ENCODE results near the gene RGS12. TPM values are rescaled to one million over a fixed set of nuclear protein-coding genes. Genes with fewer than 3 reads are reported as not detected.

The RGS12 gene
- total RNA-seq, 1 experiment from 2014 or later, result 4.7 TPM

DNA sequence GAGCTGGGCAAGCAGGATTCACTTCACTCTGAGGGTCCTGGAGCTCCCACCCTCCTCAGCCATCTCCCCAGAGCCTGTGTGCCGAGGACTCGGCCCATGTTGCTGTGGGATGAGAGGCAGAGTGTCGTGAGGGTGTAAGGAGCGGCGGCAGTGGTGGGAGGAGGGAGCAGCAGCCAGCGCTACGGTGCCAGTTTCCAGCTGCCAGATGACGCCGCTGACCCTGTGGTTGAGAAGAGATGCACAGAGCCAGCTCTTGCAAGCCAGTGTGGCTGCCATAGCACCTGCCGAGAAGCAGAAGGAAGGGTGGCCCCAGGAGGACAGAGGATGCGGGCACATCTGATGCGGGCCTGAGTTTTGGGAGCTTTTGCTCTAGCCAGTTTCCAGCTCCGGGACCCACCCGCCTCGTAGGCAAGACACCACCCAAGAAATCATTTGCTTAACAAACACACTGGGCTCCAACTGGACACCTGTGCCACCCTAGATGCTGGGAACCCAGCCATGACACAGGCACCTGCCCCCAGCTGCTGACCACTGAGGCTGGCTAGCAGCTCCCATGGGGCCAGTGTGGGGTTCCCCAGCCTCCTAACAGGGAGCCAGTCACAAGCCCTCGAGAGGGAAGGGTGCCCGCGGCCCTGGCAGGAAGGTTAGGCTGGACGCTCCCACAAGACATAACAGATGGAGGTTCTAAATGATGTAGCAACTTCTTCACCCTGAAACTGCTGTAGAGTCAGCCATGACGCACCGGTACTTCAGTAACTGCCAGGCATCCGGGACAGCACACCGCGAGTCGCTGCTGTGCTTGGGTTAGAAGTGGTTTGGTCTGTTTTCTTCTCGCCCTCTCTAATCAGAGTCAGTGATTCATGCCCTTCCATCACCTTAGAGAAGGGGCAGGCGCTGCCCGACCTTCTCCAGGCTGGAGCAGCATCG, 35.0 kb upstream of the RGS12 start:
- H4K20me1 ChIP-seq (ENCODE audit: insufficient read depth, low read depth, low read length), result no peaks in the 10 kb centered on the region
- no peak overlapping the region for H3K9ac ChIP-seq (ENCODE audit: low read length)
- no peak for DNase-seq
- no peak overlapping the region for H3K27ac ChIP-seq (ENCODE audit: low read length)
- no peaks in the 10 kb centered on the region for H3K79me2 ChIP-seq (ENCODE audit: low read length)
- peaks cover 11% of the 10 kb centered on the region for H3K4me1 ChIP-seq (ENCODE audit: low read length)
- H3K36me3 ChIP-seq (ENCODE audit: insufficient read depth, low read length), result no peaks in the 10 kb centered on the region
- H3K9me2 ChIP-seq (replicated peaks; ENCODE audit: insufficient read depth, low read length), result no peaks in the 10 kb centered on the region
- H3K27me3 ChIP-seq (ENCODE audit: low read length), result no peaks in the 10 kb centered on the region
- no peaks in the 10 kb centered on the region for H3K9me3 ChIP-seq (ENCODE audit: low read length)
- H3K4me3 ChIP-seq (ENCODE audit: low read length), result no peak overlapping the region
- H2AFZ ChIP-seq (ENCODE audit: low read length), result no peak overlapping the region
- H3K4me2 ChIP-seq (ENCODE audit: low read depth, low read length, poor library complexity, severe bottlenecking), result no peak overlapping the region

DNA sequence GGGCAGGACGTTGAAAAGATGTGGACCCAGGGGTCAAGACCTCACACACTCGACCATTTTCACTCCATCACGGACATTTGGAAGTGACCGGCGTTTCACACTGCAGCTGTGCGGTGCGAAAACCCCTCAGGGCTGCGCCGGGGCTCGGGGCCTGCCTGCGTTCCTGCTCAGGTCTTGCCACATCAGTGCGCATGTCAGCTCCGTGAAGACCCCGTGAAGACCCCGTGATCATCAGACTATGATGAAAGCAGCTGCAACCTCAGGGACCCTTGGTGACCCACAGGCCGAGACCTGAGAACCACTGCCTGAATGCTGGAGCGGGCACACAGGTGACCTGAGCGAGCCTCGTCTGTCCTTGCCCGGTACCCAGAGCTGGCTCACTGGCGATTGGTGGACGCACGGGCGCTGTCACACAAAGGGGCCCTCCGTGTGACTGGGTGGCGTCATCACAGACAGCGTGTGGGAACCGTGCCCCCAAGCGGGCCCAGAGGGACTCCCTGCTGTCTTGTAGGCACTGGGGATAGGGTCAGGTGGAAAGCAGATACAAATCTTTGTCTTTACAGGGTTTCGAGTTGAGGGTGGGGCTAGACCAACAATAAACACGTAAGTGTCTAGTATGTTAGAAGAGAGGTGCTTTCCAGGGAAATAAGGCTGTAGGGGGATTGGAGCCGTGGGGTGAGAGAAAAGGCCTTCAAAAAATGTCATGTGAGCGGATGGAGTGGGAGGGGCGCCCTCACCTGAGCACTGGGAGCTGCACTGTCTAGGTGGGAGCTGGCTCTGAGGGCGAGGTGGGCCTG, 31.2 kb upstream of the RGS12 start:
- H3K9ac ChIP-seq (ENCODE audit: low read length), result no peak overlapping the region
- H3K9me3 ChIP-seq (ENCODE audit: low read length), result no peaks in the 10 kb centered on the region
- H3K36me3 ChIP-seq (ENCODE audit: insufficient read depth, low read length), result no peaks in the 10 kb centered on the region
- H2AFZ ChIP-seq (ENCODE audit: low read length), result no peak overlapping the region
- DNase-seq, result no peak
- no peaks in the 10 kb centered on the region for H3K27me3 ChIP-seq (ENCODE audit: low read length)
- H3K27ac ChIP-seq (ENCODE audit: low read length), result no peak overlapping the region
- no peak overlapping the region for H3K4me3 ChIP-seq (ENCODE audit: low read length)
- no peak overlapping the region for H3K4me2 ChIP-seq (ENCODE audit: low read depth, low read length, poor library complexity, severe bottlenecking)
- H3K4me1 ChIP-seq (ENCODE audit: low read length), result peaks cover 11% of the 10 kb centered on the region
- no peaks in the 10 kb centered on the region for H3K79me2 ChIP-seq (ENCODE audit: low read length)
- no peaks in the 10 kb centered on the region for H4K20me1 ChIP-seq (ENCODE audit: insufficient read depth, low read depth, low read length)
- no peaks in the 10 kb centered on the region for H3K9me2 ChIP-seq (replicated peaks; ENCODE audit: insufficient read depth, low read length)

DNA sequence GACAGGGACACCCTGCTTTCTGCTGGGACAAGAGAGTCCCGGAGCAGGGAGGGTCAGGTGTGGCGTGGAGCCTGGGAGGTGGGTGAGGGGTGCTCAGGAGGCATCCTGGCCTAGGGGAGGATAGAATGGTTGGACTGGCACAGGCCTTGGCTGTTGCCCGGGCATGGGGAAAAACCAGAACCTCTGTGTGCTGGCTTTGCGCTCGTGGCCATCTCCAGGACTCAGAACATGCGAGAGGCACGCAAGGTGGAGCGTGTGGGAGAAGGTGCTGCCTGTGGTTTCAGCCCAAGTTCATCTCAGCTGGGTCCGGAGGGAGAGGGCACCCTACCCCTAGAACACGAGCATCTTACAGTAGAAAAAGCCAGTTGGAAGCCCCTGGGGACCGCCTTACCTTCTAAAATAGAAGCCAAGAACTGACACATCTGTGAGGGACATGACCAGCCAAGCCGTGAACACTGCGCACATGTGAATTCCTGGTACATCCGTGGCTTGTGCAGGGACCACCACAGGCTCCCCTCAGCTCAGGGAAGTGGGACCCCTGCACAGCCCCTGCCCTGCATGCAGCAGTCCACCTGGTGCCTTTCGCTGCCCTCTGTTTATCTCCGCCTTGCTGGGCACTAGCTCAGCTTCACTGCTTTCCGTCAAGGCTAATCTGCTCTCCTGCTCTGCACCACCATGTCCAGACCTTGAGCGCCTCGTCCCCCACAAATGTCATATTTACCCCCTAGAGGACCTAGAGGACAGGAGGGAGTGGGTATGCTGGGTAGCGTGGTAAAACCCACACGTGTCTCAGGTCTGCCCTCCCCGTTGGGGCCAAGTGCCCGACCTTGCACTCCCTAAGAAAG, 30.4 kb upstream of the RGS12 start:
- no peaks in the 10 kb centered on the region for H3K9me3 ChIP-seq (ENCODE audit: low read length)
- no peaks in the 10 kb centered on the region for H3K9me2 ChIP-seq (replicated peaks; ENCODE audit: insufficient read depth, low read length)
- no peaks in the 10 kb centered on the region for H3K36me3 ChIP-seq (ENCODE audit: insufficient read depth, low read length)
- peaks cover 3% of the 10 kb centered on the region for H3K4me1 ChIP-seq (ENCODE audit: low read length)
- H3K27me3 ChIP-seq (ENCODE audit: low read length), result no peaks in the 10 kb centered on the region
- H3K9ac ChIP-seq (ENCODE audit: low read length), result no peak overlapping the region
- no peak overlapping the region for H3K27ac ChIP-seq (ENCODE audit: low read length)
- H2AFZ ChIP-seq (ENCODE audit: low read length), result no peak overlapping the region
- no peak for DNase-seq
- no peak overlapping the region for H3K4me2 ChIP-seq (ENCODE audit: low read depth, low read length, poor library complexity, severe bottlenecking)
- H3K79me2 ChIP-seq (ENCODE audit: low read length), result no peaks in the 10 kb centered on the region
- no peak overlapping the region for H3K4me3 ChIP-seq (ENCODE audit: low read length)
- no peaks in the 10 kb centered on the region for H4K20me1 ChIP-seq (ENCODE audit: insufficient read depth, low read depth, low read length)

DNA sequence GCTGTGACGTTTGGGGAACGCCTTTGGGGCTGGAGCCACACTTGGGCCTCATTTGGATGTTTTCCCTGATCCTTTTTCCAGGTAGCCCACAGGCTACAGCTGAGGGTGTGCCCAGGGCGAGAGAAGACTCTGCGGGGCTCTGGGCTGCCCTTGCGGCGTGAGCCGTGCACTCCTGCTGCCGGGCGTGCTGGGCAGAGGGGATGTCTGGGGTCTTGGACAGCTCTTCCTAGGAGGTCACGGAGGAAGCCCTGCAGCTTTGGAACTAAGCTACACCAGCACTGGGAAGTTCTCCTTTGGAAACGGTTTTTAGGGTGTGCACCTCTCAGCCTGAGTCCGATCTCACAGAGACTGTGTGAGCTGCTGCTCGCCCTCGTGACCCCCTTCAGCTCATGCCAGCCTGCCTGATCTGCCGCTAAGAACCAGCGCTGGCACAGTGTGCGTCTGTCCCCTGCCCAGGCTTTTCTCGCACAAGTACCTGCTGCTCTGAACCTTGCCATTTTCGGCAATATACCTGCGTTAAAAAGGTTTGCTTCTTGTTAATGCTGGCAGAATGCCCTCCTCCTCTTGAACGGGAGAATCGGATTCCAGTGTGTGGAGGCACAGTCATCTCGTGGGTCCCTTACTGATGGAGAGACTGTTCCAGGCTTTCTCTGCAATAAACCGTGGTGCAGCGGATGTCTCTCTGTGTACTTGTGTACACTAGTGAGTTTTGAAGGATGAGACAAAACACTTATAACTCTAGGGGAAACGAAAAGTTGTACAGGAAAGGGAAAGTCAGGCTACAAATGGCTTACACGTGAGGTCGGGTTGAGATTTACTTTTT, 29.6 kb upstream of the RGS12 start:
- no peaks in the 10 kb centered on the region for H3K9me3 ChIP-seq (ENCODE audit: low read length)
- no peaks in the 10 kb centered on the region for H4K20me1 ChIP-seq (ENCODE audit: insufficient read depth, low read depth, low read length)
- no peak overlapping the region for H3K27ac ChIP-seq (ENCODE audit: low read length)
- H2AFZ ChIP-seq (ENCODE audit: low read length), result no peak overlapping the region
- no peaks in the 10 kb centered on the region for H3K9me2 ChIP-seq (replicated peaks; ENCODE audit: insufficient read depth, low read length)
- no peaks in the 10 kb centered on the region for H3K36me3 ChIP-seq (ENCODE audit: insufficient read depth, low read length)
- H3K27me3 ChIP-seq (ENCODE audit: low read length), result no peaks in the 10 kb centered on the region
- H3K9ac ChIP-seq (ENCODE audit: low read length), result no peak overlapping the region
- H3K4me2 ChIP-seq (ENCODE audit: low read depth, low read length, poor library complexity, severe bottlenecking), result no peak overlapping the region
- H3K79me2 ChIP-seq (ENCODE audit: low read length), result no peaks in the 10 kb centered on the region
- no peak overlapping the region for H3K4me3 ChIP-seq (ENCODE audit: low read length)
- DNase-seq, result no peak
- H3K4me1 ChIP-seq (ENCODE audit: low read length), result no peaks in the 10 kb centered on the region

DNA sequence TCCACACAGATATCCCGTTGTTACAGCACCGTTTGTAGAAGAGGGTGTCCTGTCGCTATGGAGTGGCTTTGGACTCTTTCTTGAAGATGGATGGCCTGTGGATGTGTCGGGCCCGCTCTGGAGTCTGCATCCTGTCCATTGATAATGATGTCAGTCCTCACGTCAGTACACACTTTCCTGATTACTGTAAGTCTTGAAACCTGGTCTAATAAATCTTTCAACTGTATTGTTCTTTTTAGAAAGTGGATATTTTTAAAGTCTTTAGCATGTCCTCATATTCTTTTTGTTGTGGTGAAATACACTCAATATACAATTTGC, 29.0 kb upstream of the RGS12 start:
- H3K4me1 ChIP-seq (ENCODE audit: low read length), result no peaks in the 10 kb centered on the region
- DNase-seq, result no peak
- H2AFZ ChIP-seq (ENCODE audit: low read length), result no peak overlapping the region
- H3K9me2 ChIP-seq (replicated peaks; ENCODE audit: insufficient read depth, low read length), result no peaks in the 10 kb centered on the region
- H3K27ac ChIP-seq (ENCODE audit: low read length), result no peak overlapping the region
- H3K79me2 ChIP-seq (ENCODE audit: low read length), result no peaks in the 10 kb centered on the region
- H3K27me3 ChIP-seq (ENCODE audit: low read length), result no peaks in the 10 kb centered on the region
- no peaks in the 10 kb centered on the region for H3K36me3 ChIP-seq (ENCODE audit: insufficient read depth, low read length)
- no peaks in the 10 kb centered on the region for H3K9me3 ChIP-seq (ENCODE audit: low read length)
- H3K4me3 ChIP-seq (ENCODE audit: low read length), result no peak overlapping the region
- no peak overlapping the region for H3K9ac ChIP-seq (ENCODE audit: low read length)
- no peak overlapping the region for H3K4me2 ChIP-seq (ENCODE audit: low read depth, low read length, poor library complexity, severe bottlenecking)
- no peaks in the 10 kb centered on the region for H4K20me1 ChIP-seq (ENCODE audit: insufficient read depth, low read depth, low read length)

DNA sequence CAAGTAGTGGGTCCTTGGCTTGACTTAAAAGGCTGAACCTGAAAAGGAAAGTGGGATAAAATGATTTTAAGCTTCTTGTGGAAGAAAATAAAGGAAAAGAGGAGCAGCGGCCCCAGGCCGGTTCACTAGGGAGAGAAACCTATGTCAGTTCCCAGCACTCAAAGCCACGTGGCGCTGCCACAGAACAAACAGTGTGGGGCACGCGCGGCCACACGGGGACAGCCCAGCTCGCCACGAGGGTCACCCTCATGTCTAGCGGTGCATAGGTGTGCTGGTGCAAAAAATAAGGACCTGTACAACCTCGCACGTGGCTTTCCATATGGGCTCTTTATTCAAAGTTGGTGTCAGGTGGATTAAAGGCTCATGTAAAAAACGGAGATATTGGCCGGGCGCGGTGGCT, 26.7 kb upstream of the RGS12 start:
- no peak for DNase-seq
- no peak overlapping the region for H3K4me2 ChIP-seq (ENCODE audit: low read depth, low read length, poor library complexity, severe bottlenecking)
- H2AFZ ChIP-seq (ENCODE audit: low read length), result no peak overlapping the region
- H3K9ac ChIP-seq (ENCODE audit: low read length), result no peak overlapping the region
- H3K4me3 ChIP-seq (ENCODE audit: low read length), result no peak overlapping the region
- no peaks in the 10 kb centered on the region for H3K27me3 ChIP-seq (ENCODE audit: low read length)
- H3K27ac ChIP-seq (ENCODE audit: low read length), result no peak overlapping the region
- H4K20me1 ChIP-seq (ENCODE audit: insufficient read depth, low read depth, low read length), result no peaks in the 10 kb centered on the region
- no peaks in the 10 kb centered on the region for H3K9me3 ChIP-seq (ENCODE audit: low read length)
- no peaks in the 10 kb centered on the region for H3K36me3 ChIP-seq (ENCODE audit: insufficient read depth, low read length)
- no peaks in the 10 kb centered on the region for H3K4me1 ChIP-seq (ENCODE audit: low read length)
- no peaks in the 10 kb centered on the region for H3K9me2 ChIP-seq (replicated peaks; ENCODE audit: insufficient read depth, low read length)
- H3K79me2 ChIP-seq (ENCODE audit: low read length), result no peaks in the 10 kb centered on the region

DNA sequence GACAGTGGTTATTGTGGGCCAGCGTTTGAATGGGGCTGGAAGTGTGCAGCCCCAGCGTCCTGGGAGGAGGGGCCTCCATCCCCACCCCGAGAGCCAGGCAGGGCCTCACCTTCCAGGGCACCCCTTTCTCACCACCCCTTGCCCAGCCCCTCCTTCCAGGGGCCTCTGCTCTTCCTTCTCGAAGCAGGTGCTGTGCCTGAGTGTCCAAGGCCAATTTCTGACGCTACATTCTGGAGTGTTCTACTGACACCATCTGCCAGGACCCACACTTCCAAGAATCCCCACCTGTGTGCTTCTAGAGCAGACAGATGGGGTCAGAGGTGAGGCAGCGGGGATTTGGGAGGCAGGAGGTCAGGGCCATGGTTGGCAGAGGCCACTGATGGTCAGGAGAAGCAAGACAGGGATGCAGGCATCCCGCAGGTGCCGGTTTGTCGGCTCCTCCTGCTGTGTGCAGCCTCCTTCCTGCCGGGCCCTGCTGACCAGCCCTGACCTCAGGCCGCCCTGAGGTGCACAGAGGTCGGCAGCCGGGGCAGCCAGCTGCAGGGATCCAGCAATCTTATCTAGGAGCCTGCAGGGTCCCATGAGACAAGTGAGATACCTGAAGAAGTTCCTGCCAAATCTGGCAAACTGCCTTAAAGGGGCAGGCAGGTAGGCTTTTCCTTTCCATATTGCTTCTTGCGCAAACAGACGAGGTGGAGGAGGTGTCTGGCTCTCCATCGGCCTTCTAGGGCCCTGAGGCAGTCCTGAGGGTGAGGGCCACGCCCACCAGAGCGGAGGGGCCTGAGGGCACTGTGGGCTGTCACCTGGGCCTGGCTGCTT, 25.0 kb upstream of the RGS12 start:
- Histone ChIP-seq H4K20me1 (ENCODE audit: insufficient read depth, low read depth, low read length) (no peaks in the 10 kb centered on the region), H3K36me3 (ENCODE audit: insufficient read depth, low read length) (no peaks in the 10 kb centered on the region), H3K9me3 (ENCODE audit: low read length) (no peaks in the 10 kb centered on the region), H3K27me3 (ENCODE audit: low read length) (no peaks in the 10 kb centered on the region), H3K4me2 (ENCODE audit: low read depth, low read length, poor library complexity, severe bottlenecking) (no peak overlapping the region), H3K9ac (ENCODE audit: low read length) (no peak overlapping the region), H3K79me2 (ENCODE audit: low read length) (no peaks in the 10 kb centered on the region), H3K4me3 (ENCODE audit: low read length) (no peak overlapping the region), H3K4me1 (ENCODE audit: low read length) (peaks cover 13% of the 10 kb centered on the region), H2AFZ (ENCODE audit: low read length) (no peak overlapping the region), H3K9me2 (replicated peaks; ENCODE audit: insufficient read depth, low read length) (no peaks in the 10 kb centered on the region), H3K27ac (ENCODE audit: low read length) (no peak overlapping the region)
- no peak for DNase-seq

Measured in Karpas-422 (cell line).